DMS 273 treated with DMSO at 0.1 percent for 48 hours (cell line): ENCODE data around the gene TGFBR3.

Experiments used
- DNase-seq: peaks from one replicate; lab custom pipeline; 2025; lab: John Stamatoyannopoulos, UW

TGFBR3 gene

GRCh38 chr1:91710261-91710660, 175.7 kb downstream of the TGFBR3 start:
- DNase-seq, result no peak

DNA sequence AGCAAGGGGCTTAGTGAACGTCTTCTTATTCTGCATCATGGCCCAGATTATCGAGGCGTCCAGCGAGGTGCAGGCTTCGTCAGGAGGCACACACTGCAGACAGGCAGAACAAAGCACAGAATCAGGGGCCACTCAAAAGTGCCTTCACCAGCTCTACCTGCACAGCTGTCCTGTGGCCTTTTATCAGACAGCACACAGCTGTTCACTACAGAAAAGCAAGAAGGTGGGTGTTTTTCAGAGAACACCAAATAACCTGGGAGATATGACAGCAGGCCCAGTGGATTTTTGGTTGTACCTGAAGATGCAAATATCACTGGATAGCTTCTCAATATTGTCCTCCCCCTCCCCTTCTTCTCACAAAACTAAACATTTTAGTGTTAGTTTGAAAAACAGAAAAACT, 177.3 kb downstream of the TGFBR3 start:
- DNase-seq, result no peak

DNA sequence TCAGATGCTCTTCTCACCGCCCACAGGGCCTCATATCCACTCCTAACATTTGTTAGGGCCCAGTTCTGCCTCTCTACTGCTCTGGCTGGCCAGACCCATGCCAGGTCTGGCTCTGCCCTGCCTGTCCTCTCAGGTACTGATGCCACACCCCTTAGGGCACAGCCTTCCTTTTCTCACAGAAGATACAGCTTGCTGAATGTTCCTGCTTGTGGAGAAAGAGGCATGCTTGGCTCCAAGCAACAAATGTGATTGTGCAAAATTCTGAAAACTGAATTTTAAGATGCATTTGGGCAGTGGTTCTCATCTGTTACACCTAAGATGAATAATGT, 178.1 kb downstream of the TGFBR3 start:
- no peak for DNase-seq

DNA sequence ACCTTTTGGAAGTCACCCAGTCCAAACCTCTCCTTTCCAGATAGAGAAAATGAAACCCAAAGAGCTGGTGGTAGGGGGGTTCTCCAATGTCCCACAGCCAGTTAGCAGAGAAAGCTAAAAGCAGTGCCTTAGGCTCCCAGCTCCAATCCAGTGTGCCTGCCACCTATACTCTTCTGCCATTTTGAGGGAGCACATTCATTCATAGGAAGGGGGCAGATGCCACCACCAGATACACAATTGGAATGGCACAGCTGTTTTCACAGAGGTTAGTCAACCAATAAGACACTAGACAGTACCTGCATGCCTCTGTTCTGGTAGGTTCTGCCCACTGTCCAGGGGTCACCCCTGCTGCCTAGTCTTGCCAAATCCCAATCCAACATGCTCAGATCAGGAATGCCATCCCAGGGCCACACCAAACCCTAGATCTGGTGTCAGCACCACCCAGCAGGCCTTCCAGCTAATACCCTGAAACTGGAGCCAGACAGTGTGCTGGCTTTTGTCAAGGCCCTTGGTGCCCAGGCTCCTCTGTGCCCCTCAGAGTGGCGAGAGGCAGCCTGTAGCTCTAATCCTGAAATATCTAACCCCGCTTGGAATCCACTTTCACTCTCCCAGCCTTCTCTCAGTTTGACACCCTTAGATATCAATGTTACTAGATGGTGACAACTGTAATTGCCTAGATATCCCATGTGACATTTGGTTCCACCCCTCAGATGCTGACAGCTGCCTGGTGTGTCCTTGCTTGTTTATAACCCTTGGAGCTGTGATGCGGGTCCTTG, 178.6 kb downstream of the TGFBR3 start:
- no peak for DNase-seq

DNA sequence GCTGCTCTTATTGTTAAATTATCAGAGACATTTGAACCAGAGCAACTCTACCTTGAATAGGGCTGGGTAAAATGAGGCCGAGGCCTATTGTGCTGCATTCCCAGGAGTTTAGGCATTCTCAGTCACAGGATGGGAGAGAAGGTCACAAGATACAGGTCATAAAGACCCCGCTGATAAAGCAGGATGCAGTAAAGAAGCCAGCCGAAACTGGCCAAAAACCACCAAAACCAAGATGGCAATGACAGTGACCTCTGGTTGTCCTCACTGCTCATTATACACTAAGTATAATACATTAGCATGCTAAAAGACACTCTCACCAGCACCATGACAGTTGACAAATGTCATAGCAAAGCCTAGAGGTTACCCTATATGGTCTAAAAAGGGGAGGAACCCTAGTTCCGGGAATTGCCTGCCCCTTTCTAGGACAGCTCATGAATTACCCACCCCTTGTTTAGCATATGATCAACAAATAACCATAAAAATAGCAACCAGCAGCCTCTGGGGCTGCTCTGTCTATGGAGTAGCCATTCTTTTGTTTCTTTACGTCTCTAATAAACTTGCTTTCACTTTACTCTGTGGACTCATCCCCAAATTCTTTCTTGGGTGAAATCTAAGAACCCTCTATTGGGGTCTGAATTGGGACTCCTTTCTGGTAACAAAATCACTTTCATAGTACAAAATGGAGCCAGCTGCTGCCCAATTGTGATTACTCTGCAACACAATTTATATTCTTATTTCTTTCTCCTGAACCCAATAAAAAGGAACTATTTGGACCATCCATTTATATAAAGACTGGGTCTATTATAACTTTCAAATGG, 179.6 kb downstream of the TGFBR3 start:
- DNase-seq, result no peak

GRCh38 chr1:91704746-91705145, 181.2 kb downstream of the TGFBR3 start:
- DNase-seq, result no peak

- DNase-seq, result no peak
These were observed 182.9 kb downstream of the TGFBR3 start for GRCh38 chr1:91703095-91703494.

DNA sequence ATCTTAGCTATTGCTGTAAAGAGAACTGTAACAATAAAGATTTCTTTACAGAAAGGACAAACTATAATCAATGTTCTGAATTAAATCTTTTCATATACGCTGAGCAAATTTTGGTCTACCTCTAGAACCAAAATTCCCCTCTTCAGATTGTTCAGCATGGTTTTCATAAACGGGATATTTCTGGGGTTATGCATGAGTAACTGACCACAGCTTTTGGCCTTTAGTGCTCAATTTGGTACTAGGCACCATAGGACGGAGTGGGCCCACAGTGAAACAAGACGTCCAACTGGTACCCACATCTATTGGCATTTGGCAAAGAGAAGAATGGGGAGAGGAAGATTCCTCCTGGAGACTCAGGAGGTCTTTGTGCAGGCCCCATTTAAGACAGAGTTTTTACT, 184.5 kb downstream of the TGFBR3 start:
- DNase-seq, result no peak

GRCh38 chr1:91700771-91701471, 185.0 kb downstream of the TGFBR3 start:
- no peak for DNase-seq

- DNase-seq, result no peak
These were observed 185.6 kb downstream of the TGFBR3 start for GRCh38 chr1:91700332-91700731.

DNA sequence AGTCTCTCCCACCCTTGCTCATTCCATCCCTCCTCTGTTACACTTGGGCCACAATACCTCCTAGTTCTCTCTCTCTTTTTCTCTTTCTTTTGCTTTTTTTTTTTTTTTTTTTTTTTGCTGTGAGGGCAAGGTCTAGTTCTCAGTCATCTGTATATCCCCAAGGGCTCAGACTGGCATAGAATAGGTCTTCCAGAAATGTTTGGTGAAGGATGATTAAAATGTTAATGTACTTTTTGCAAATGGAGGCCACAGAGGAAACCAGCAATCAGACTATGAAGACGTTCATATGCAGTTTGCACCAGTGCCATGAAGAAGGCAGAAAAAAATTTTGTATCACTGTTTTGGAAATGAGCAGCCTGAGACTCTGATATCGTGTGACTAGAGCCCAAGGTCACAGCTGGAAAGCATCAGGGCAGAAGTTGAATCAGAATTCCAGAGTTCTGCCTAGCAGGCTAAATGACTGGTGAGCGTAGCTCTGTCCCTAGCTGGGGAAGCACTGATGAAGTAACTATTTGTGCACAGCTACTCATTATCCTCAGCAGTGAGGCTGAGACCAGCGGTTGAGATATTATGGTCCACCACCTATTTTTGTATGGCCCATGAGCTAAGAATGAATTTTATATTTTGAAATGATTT, 186.5 kb downstream of the TGFBR3 start:
- DNase-seq, result no peak

DNA sequence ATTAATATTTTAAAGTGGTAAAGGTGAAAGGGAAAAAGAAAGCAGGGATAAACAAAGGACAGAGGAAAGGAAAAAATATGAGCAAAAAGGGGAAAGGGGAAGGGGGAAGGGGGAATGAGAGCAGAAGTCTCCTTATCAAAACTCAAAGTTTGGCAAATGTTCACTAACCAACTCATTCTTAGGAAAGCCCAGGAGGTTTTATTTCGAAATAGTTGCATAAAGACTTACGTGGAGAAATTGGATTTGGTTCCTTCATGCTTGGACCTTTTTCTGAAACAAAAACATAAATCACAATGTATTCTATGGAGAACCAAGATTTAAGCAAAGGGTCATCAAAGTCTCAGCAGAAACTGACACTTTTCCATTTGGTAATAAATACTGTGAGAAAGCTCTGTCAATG, 188.1 kb downstream of the TGFBR3 start:
- no peak for DNase-seq

- no peak for DNase-seq
These were observed 188.5 kb downstream of the TGFBR3 start for GRCh38 chr1:91697416-91697815.

DNA sequence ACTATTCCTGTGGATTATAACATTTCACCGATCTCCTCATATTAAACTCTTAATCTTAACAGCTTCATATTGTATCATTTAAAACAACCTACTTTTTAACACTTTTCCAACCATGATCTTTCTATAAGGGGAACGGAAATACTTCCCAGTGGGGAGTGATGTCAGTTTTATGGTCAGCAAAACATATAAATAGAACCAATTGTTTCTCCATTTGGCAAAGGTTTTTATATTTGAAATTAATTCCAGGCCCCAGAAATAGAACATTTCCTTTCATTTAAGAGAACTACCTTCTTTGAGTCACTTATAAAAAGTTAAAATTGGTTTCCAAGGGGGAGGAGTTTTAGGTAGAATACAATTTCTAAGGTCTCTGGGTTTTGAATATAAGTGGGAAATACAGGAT, 189.6 kb downstream of the TGFBR3 start:
- no peak for DNase-seq

DNA sequence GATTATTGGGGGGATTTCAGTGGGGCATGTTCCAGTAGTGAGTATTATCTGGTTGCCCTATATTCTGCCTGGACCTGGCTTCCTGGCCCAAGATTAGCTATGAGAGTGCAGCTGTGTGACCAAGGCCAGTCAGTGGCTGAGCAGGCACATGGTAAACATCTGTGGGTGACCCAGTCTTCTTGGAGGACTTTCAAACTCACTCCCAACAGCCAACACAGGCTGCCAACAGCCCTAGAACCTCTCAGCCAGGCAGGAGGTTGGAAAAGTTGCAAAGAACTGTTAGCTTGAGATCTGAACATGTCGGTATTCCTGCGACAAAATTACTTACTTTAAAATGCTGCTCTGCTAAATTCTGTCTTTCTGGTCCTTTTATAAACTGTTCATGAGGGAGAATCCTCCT, 192.4 kb downstream of the TGFBR3 start:
- DNase-seq, result no peak

- no peak for DNase-seq
These were observed 194.4 kb downstream of the TGFBR3 start for GRCh38 chr1:91691525-91691924.

DNA sequence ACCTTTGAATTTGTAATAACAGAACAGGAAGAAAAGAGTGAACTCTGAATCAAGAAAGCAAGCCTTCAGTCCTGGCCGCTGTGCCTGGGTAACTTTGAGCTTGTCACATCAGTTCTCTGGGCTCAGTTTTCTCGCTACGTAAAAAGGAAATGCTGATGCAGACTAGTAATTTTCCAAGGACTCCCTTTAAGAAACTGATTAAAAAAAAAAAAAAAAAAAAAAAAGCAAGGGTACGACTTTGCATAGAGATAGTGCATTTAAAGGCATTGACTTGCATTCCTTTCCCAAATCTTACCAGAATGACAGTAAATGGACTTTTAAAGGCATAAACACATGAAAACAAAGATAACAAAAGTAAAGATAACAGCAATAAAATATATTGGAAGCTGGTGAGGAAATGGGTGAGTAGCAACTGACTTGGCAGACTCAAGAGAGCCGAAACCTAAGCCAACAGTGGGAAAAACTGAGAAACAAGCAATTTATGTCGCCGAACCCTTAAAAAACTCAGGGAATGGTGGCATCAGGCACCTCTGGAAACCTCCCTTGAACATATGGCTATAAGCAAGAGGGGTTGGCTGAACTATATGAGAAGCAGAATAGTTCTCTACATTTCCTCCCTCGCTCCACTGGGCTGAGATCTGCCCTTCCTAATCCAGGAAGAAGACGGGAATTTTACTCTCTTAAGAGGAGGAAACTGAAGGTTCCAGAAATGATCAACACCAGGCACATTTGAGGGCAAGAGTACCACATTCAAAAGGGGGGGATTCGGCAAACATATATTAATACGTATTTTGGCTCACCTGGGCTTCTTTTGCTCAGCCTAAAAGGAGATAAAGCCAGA, 196.1 kb downstream of the TGFBR3 start:
- DNase-seq, result no peak

DNA sequence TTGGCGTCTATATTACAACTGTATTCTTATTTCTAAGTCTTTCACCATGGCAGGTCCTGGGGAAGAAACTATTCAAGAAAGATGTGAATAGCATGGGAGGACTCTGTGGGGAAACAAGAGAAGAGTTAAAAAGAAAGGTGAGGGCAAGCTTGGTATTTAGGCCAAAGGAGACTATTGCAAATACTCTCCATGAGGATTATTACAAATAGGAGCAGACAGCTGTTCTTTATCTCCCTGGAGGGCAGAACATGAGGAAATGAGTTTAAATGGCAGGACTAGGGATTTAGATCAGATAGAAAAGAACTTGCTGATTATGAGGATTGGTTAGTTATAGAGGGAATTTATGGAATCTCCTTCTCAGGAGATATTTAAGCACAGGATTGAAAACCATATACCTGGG, 198.5 kb downstream of the TGFBR3 start:
- DNase-seq, result no peak

GRCh38 chr1:91685994-91686393, 200.0 kb downstream of the TGFBR3 start:
- no peak for DNase-seq

- DNase-seq, result no peak
These were observed 201.3 kb downstream of the TGFBR3 start for GRCh38 chr1:91684481-91685196.

- no peak for DNase-seq
These were observed 202.4 kb downstream of the TGFBR3 start for GRCh38 chr1:91683598-91683951.
